SU-DHL-6 (cell line): ENCODE results near the gene SMIM7.

Experiments used
- H2AFZ ChIP-seq: fragments of 200-600 bp; sonication (generic); 2 replicates; pipeline ENCODE4 v1.6.1; 2014; ENCODE audit warnings: low read depth, mild to moderate bottlenecking, moderate library complexity, mixed read lengths, antibody characterized with exemption, low read length; ENCODE audit not compliant: severe bottlenecking
- H3F3A ChIP-seq: fragments of 200-600 bp; shearing (Covaris generic); 2 replicates; pipeline ENCODE4 v1.6.0; 2016; ENCODE audit warnings: antibody characterized with exemption, mild to moderate bottlenecking; ENCODE audit not compliant: insufficient read depth
- H3K27ac ChIP-seq: fragments of 200-600 bp; sonication (generic); 2 replicates; pipeline ENCODE4 v1.5.1; 2016; ENCODE audit warnings: low read depth, mild to moderate bottlenecking, low read length, moderate library complexity, mixed read lengths
- H3K27me3 ChIP-seq: fragments of 200-600 bp; sonication (generic), shearing (Covaris generic); 2 replicates; pipeline ENCODE4 v1.6.0; 2014; ENCODE audit warnings: mild to moderate bottlenecking, low read length
- H3K36me3 ChIP-seq: fragments of 200-600 bp; sonication (generic); 2 replicates; pipeline ENCODE4 v1.6.1; 2014; ENCODE audit warnings: mild to moderate bottlenecking, low read length, mixed read lengths
- H3K4me2 ChIP-seq: fragments of 300-600, 200-600 bp; shearing (Covaris generic), sonication (generic); 2 replicates; pipeline ENCODE4 v1.6.0; 2014; ENCODE audit warnings: low read length, low read depth, mild to moderate bottlenecking; ENCODE audit not compliant: poor library complexity, severe bottlenecking
- H3K4me3 ChIP-seq: fragments of 200-600 bp; sonication (generic); 2 replicates; pipeline ENCODE4 v1.5.1; 2014; ENCODE audit warnings: antibody characterized with exemption, low read length, mild to moderate bottlenecking, mixed read lengths; ENCODE audit not compliant: insufficient read depth, poor library complexity, severe bottlenecking
- H3K79me2 ChIP-seq: fragments of 200-600 bp; sonication (generic); 2 replicates; pipeline ENCODE4 v1.6.1; 2014; ENCODE audit warnings: mild to moderate bottlenecking, low read length, moderate library complexity; ENCODE audit not compliant: insufficient read depth
- H3K9ac ChIP-seq: fragments of 200-600 bp; sonication (generic); 2 replicates; pipeline ENCODE4 v1.7.0; 2014; ENCODE audit warnings: mild to moderate bottlenecking, low read length
- H3K9me2 ChIP-seq: fragments of 200-600 bp; sonication (generic); replicated peaks from 2 replicates; pipeline ENCODE4 v1.6.1; 2014; ENCODE audit warnings: low read length; ENCODE audit not compliant: insufficient read depth
- H3K9me3 ChIP-seq: fragments of 200-600 bp; sonication (generic); 2 replicates; pipeline ENCODE4 v1.6.1; 2014; ENCODE audit warnings: low read length, mixed read lengths; ENCODE audit not compliant: insufficient read depth
- H4K20me1 ChIP-seq: fragments of 200-600 bp; sonication (generic); 2 replicates; pipeline ENCODE4 v1.6.1; 2014; ENCODE audit warnings: low read depth, mild to moderate bottlenecking, antibody characterized with exemption, low read length, moderate library complexity, mixed read lengths
- EZH2phosphoT487 ChIP-seq: fragments of 200-600 bp; sonication (generic), shearing (Covaris generic); conservative IDR thresholded peaks from 2 replicates; pipeline ENCODE4 v1.6.1; 2018; ENCODE audit warnings: mild to moderate bottlenecking, antibody characterized with exemption, low read length, moderate library complexity, mixed read lengths
- TF ChIP-seq, protein P1 (sequence below): fragments of 200-600 bp; sonication (generic); IDR thresholded peaks from one replicate; pipeline ENCODE4 v1.5.1; 2017; ENCODE audit warnings: antibody characterized with exemption, mild to moderate bottlenecking, low read length, moderate library complexity; ENCODE audit not compliant: insufficient read depth, poor library complexity, severe bottlenecking

Gene SMIM7

DNA sequence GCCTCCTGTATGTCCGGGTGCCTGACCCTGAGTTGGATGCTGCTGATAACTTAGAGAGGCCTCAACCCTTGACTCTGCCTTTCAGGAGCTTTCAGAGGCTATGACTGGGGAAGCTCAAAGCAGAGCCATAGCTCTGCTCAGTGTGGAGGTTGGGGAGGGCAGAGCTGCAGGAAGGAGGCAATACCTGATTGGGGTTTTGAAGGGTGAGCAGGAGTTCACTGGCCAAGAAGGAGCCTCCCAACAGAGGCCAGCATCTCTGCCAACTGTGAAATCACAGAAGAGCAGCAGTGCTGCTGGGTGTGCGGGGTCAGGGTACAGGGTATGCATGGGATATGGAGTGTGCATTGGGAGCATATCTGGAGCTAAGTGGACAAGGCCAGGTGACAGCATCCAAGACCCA, 22.6 kb upstream of the SMIM7 start:
- Histone ChIP-seq H3K4me3 (no peak overlapping the region), H4K20me1 (no peaks in the 10 kb centered on the region), H3K27me3 (no peaks in the 10 kb centered on the region), H3K36me3 (no peaks in the 10 kb centered on the region), H2AFZ (no peak overlapping the region), H3K9me2 (no peaks in the 10 kb centered on the region), H3K9ac (no peak overlapping the region), H3K79me2 (peaks cover 5% of the 10 kb centered on the region; the same call in 1 of the 2 replicates), H3F3A (no peaks in the 10 kb centered on the region), H3K9me3 (no peaks in the 10 kb centered on the region), H3K27ac (no peak overlapping the region), H3K4me2 (no peak overlapping the region)
- TF ChIP-seq, protein P1, sequence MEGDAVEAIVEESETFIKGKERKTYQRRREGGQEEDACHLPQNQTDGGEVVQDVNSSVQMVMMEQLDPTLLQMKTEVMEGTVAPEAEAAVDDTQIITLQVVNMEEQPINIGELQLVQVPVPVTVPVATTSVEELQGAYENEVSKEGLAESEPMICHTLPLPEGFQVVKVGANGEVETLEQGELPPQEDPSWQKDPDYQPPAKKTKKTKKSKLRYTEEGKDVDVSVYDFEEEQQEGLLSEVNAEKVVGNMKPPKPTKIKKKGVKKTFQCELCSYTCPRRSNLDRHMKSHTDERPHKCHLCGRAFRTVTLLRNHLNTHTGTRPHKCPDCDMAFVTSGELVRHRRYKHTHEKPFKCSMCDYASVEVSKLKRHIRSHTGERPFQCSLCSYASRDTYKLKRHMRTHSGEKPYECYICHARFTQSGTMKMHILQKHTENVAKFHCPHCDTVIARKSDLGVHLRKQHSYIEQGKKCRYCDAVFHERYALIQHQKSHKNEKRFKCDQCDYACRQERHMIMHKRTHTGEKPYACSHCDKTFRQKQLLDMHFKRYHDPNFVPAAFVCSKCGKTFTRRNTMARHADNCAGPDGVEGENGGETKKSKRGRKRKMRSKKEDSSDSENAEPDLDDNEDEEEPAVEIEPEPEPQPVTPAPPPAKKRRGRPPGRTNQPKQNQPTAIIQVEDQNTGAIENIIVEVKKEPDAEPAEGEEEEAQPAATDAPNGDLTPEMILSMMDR, result no peak

DNA sequence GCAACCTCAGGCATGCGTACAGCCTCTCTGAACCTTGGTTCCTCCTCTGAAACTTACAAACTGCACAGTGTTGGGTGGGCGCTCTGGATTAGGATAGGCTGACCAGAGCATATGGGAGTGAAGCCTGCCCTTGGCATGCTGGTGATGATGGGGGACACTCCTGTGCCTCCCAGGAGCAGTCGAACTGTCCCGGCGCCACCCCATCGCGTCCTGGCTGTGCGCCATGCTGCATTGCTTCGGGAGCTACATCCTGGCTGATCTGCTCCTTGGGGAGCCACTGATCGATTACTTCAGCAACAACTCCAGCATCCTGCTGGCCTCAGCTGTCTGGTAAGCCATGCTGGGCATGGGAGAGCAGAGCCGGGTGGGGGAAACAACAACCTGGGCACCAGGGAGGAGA, 19.9 kb upstream of the SMIM7 start:
- Histone ChIP-seq H3K36me3 (no peaks in the 10 kb centered on the region), H3K9me3 (no peaks in the 10 kb centered on the region), H3K27ac (no peak overlapping the region), H3K9ac (no peak overlapping the region), H3K27me3 (no peaks in the 10 kb centered on the region), H4K20me1 (no peaks in the 10 kb centered on the region), H3K79me2 (peaks cover 15% of the 10 kb centered on the region; the same call in 1 of the 2 replicates), H3F3A (no peaks in the 10 kb centered on the region), H3K9me2 (no peaks in the 10 kb centered on the region), H3K4me3 (no peak overlapping the region), H2AFZ (no peak overlapping the region), H3K4me2 (no peak overlapping the region)
- TF ChIP-seq EZH2phosphoT487, result no peak
- TF ChIP-seq, protein P1, result no peak

DNA sequence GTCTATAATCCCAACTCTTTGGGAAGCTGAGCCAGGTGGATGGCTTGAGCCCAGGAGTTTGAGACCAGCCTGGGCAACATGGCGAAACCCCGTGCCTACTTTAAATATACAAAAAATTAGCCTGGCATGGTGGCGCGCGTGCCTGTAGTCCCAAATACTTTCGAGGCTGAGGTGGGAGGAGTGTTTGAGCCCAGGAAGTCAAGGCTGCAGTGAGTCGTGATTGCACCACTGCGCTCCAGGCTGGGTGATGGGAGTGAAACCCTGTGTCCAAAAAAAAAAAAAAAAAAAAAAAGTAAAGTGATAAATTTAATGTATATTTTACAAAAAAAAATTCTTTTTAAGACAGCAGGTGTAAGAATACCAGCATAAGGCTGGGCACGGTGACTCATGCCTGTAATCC, 18.6 kb upstream of the SMIM7 start:
- H2AFZ ChIP-seq, result no peak overlapping the region
- no peak overlapping the region for H3K4me3 ChIP-seq
- H3K27ac ChIP-seq, result no peak overlapping the region
- H3K9ac ChIP-seq, result no peak overlapping the region
- no peaks in the 10 kb centered on the region for H3K36me3 ChIP-seq
- no peaks in the 10 kb centered on the region for H3K9me3 ChIP-seq
- no peak overlapping the region for H3K4me2 ChIP-seq
- no peaks in the 10 kb centered on the region for H3K9me2 ChIP-seq
- H3K79me2 ChIP-seq, result peaks cover 15% of the 10 kb centered on the region; the same call in 1 of the 2 replicates
- no peaks in the 10 kb centered on the region for H3F3A ChIP-seq
- no peak for TF ChIP-seq EZH2phosphoT487
- TF ChIP-seq, protein P1, result no peak
- no peaks in the 10 kb centered on the region for H4K20me1 ChIP-seq
- H3K27me3 ChIP-seq, result no peaks in the 10 kb centered on the region

DNA sequence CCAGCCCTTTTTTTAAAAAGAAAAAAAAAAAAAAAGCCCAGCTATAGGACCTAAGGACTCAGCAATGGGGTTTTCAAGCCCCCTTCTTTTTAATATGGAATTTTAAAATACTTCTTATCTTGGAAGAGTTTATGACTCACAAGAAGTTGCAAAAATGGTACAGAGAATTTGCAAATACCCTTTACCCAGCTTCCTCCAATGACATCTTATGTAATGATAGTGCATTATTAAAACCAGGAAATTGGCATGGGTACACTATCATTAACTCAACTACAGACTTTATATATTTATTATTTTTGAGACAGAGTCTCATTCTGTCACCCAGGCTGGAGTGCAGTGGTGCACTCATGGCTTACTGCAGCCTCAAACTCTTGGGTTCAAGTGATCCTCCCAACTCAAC, 17.1 kb upstream of the SMIM7 start:
- Histone ChIP-seq H2AFZ (no peak overlapping the region), H3K27ac (no peak overlapping the region), H3K9me3 (no peaks in the 10 kb centered on the region), H3K79me2 (peaks cover 15% of the 10 kb centered on the region; the same call in 1 of the 2 replicates), H3K4me2 (no peak overlapping the region), H3K36me3 (no peaks in the 10 kb centered on the region), H3K27me3 (no peaks in the 10 kb centered on the region), H3K4me3 (no peak overlapping the region), H3K9ac (no peak overlapping the region), H3K9me2 (no peaks in the 10 kb centered on the region), H3F3A (no peaks in the 10 kb centered on the region), H4K20me1 (no peaks in the 10 kb centered on the region)
- TF ChIP-seq EZH2phosphoT487, result no peak
- TF ChIP-seq, protein P1, result no peak
